Lower lobe of right lung (tissue), 2 donors: ENCODE results near the gene LBX2. TPM values are rescaled to one million over a fixed set of nuclear protein-coding genes. Genes with fewer than 3 reads are reported as not detected.

Experiments
- ATAC-seq, 2 donors: fragments of 200-7000 bp; cut with Tn5 transposase; one replicate each; pipeline ENCODE4 v1.9.1; 2020 to 2022; ENCODE audit warnings: mild to moderate bottlenecking in 2 of 2, moderate library complexity in 2 of 2
- DNase-seq: peaks from one replicate; pipeline ENCODE4 v3.0.0-alpha.2; 2020
- H3K27ac ChIP-seq: fragments of 200-600 bp; one replicate; pipeline ENCODE4 v1.8.0; 2022
- H3K27me3 ChIP-seq: fragments of 200-600 bp; one replicate; pipeline ENCODE4 v1.8.0; 2022; ENCODE audit warnings: low read depth
- H3K36me3 ChIP-seq: fragments of 200-600 bp; one replicate; pipeline ENCODE4 v1.8.0; 2022; ENCODE audit warnings: mild to moderate bottlenecking
- H3K4me1 ChIP-seq: fragments of 200-600 bp; one replicate; pipeline ENCODE4 v1.8.0; 2022
- H3K4me3 ChIP-seq: fragments of 200-600 bp; one replicate; pipeline ENCODE4 v1.8.0; 2022; ENCODE audit warnings: mild to moderate bottlenecking
- H3K9me3 ChIP-seq: fragments of 200-600 bp; one replicate; pipeline ENCODE4 v1.8.0; 2022
- intact Hi-C: fragments of 100-400 bp; cut with DNase I; formaldehyde crosslinking; loops from one replicate; pipeline ENCODE4 v1.11.0; 2022
- total RNA-seq: library from RNA; stranded (reverse); fragmentation: NEBNext Ultra II Directional; extraction: Animal tissue kit (Norgen Biotek cat#: 25700); gene quantifications from one replicate; pipeline ENCODE4 v1.2.1, GENCODE V29; 2021
- TF ChIP-seq, protein P1 (sequence below): fragments of 200-600 bp; IDR thresholded peaks from one replicate; pipeline ENCODE4 v1.8.0; 2022; ENCODE audit warnings: antibody characterized with exemption, mild to moderate bottlenecking
- donor health status: DM: no; HTN: yes; CAD: no; lungs with severe emphysema.

Gene LBX2
- total RNA-seq, 1 donor from 2014 or later, result 1.5 TPM

DNA sequence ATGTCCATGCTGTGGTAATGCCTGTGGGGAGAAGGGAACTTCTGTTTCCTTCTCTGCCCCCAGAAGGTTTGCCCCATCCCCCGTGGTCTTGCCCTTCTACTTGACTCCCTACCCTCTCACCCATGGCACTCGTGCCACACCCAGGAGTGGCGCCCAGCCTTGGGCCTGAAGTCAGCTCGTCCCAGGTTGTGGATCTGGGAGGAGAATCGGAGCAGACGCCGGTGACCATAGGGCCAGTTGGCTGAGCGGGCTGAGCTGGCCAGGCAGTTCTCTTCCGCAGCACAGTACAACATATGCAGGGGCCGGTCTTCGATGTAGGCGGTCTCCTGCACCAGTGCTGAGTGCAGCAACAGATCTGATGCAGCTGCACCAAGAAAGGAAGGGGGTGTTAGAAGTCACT, 35.0 kb upstream of the LBX2 start:
- Histone ChIP-seq H3K36me3 (peaks cover 24% of the 10 kb centered on the region), H3K27me3 (no peaks in the 10 kb centered on the region), H3K27ac (no peak overlapping the region), H3K4me1 (peaks cover 17% of the 10 kb centered on the region), H3K9me3 (no peaks in the 10 kb centered on the region), H3K4me3 (no peak overlapping the region)
- intact Hi-C loops, result no loop called here
- no peak for ATAC-seq
- DNase-seq, result no peak
- TF ChIP-seq, protein P1, sequence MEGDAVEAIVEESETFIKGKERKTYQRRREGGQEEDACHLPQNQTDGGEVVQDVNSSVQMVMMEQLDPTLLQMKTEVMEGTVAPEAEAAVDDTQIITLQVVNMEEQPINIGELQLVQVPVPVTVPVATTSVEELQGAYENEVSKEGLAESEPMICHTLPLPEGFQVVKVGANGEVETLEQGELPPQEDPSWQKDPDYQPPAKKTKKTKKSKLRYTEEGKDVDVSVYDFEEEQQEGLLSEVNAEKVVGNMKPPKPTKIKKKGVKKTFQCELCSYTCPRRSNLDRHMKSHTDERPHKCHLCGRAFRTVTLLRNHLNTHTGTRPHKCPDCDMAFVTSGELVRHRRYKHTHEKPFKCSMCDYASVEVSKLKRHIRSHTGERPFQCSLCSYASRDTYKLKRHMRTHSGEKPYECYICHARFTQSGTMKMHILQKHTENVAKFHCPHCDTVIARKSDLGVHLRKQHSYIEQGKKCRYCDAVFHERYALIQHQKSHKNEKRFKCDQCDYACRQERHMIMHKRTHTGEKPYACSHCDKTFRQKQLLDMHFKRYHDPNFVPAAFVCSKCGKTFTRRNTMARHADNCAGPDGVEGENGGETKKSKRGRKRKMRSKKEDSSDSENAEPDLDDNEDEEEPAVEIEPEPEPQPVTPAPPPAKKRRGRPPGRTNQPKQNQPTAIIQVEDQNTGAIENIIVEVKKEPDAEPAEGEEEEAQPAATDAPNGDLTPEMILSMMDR, result no peak

DNA sequence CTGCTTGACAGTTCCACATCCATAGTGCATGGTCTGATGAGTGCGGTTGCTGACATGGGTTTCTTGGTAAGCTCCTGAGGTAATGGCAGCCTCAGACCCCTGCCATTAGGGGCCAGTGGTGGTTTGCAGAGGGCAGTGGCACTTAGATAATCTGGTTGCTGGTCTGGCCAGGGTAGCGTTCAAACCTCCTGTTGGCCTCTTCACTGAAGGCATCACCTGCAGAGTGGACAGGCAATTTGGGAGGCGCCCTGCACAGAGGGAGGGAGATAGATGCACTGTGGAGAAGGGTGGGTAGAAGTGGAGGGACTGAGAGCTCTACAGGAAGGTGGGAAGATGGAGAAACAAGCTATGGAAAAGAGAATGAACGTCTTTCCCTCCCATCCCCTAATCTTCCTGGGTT, 34.1 kb upstream of the LBX2 start:
- no peaks in the 10 kb centered on the region for H3K27me3 ChIP-seq
- intact Hi-C loops, result no loop called here
- H3K27ac ChIP-seq, result no peak overlapping the region
- H3K36me3 ChIP-seq, result peaks cover 24% of the 10 kb centered on the region
- TF ChIP-seq, protein P1, result no peak
- no peaks in the 10 kb centered on the region for H3K9me3 ChIP-seq
- no peak for ATAC-seq
- peaks cover 23% of the 10 kb centered on the region for H3K4me1 ChIP-seq
- H3K4me3 ChIP-seq, result no peak overlapping the region
- DNase-seq, result no peak

DNA sequence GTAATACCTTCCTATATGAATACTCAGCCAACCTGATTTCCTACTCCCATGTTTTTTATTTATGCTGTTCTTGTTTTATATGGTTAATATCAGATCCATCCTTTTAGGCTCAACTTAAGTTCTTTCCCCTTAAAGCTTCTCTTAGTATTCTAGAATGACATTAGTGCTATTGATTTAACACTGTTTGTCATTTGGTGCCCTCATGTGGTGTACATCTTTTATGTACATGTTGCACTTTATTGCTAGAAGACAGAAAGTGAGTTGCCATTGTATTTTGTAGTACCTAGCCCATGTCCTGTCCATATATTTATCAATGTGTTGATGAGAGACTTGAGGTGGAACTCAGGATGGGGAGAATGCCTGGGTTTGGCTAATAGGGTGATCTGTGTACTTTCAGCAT, 32.8 kb upstream of the LBX2 start:
- TF ChIP-seq, protein P1, result no peak
- H3K27me3 ChIP-seq, result no peaks in the 10 kb centered on the region
- no peak overlapping the region for H3K4me3 ChIP-seq
- ATAC-seq (no peak), DNase-seq (no peak)
- H3K36me3 ChIP-seq, result peaks cover 36% of the 10 kb centered on the region
- intact Hi-C loops, result no loop called here
- no peak overlapping the region for H3K27ac ChIP-seq
- H3K4me1 ChIP-seq, result peaks cover 28% of the 10 kb centered on the region
- H3K9me3 ChIP-seq, result no peaks in the 10 kb centered on the region

DNA sequence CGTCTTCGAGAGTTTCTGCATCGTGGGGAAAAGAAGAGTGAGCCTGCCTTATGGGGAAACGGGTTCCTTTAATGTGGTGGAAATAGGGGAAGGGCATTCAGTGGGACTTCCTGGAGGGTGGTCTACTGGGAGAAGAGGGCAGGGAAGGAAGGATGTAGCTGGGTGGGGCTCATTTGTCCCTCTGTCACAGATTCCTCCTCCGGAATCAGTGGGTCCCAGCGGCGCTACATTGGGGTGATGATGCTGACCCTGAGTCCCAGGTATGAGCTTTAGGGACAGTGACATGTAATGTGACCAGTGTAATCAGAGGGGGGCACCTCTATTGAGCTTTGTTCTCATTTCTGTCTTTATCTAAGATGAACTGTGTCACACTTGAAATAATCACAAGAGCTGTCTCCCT, 32.3 kb upstream of the LBX2 start:
- Histone ChIP-seq H3K27ac (no peak overlapping the region), H3K27me3 (no peaks in the 10 kb centered on the region), H3K9me3 (no peaks in the 10 kb centered on the region), H3K36me3 (peaks cover 41% of the 10 kb centered on the region), H3K4me3 (no peak overlapping the region), H3K4me1 (peaks cover 28% of the 10 kb centered on the region)
- intact Hi-C loops, result no loop called here
- DNase-seq, result no peak
- TF ChIP-seq, protein P1, result no peak
- ATAC-seq, result no peak

DNA sequence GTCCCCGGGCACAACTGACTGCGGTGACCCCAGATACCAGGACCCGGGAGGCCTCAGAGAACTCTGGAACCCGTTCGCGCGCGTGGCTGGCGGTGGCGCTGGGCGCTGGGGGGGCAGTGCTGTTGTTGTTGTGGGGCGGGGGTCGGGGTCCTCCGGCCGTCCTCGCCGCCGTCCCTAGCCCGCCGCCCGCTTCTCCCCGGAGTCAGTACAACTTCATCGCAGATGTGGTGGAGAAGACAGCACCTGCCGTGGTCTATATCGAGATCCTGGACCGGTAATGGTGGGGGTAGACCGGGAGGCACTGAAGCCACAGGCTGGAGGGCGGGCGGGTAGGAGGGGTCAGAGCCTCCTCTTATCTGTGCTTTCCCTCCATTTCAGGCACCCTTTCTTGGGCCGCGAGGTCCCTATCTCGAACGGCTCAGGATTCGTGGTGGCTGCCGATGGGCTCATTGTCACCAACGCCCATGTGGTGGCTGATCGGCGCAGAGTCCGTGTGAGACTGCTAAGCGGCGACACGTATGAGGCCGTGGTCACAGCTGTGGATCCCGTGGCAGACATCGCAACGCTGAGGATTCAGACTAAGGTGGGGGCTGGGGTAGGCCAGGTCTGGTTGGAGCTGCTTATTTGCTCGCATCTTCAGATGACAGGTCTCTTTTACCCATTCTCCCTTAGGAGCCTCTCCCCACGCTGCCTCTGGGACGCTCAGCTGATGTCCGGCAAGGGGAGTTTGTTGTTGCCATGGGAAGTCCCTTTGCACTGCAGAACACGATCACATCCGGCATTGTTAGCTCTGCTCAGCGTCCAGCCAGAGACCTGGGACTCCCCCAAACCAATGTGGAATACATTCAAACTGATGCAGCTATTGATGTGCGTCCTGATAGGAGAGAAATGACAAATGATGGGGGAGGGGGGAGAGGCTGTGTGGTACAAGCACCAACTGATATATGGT, 31.1 kb upstream of the LBX2 start:
- intact Hi-C loops, result no loop called here
- peaks cover 28% of the 10 kb centered on the region for H3K4me1 ChIP-seq
- ATAC-seq (peak; percentile 37 to 58), DNase-seq (peak; percentile 68)
- H3K4me3 ChIP-seq, result peak overlapping the region; percentile 98
- no peaks in the 10 kb centered on the region for H3K27me3 ChIP-seq
- peaks cover 53% of the 10 kb centered on the region for H3K36me3 ChIP-seq
- peak overlapping the region; percentile 94 for H3K27ac ChIP-seq
- no peaks in the 10 kb centered on the region for H3K9me3 ChIP-seq
- TF ChIP-seq, protein P1, result no peak
